ENCODE measurements around the gene VPS8.

- TF ChIP-seq POLR2A (IDR thresholded peaks at IDR 0.05) = no peak
- no peak for TF ChIP-seq CTCF (IDR thresholded peaks at IDR 0.05)
Observed at GRCh38 chr3:185024966-185025365, 213.0 kb downstream of the VPS8 start.
